Dermis blood vessel endothelial cell (primary cell): ENCODE measurements around the gene ACTG1. TPM values are rescaled to one million over a fixed set of nuclear protein-coding genes. Genes with fewer than 3 reads are reported as not detected.
A peak's percentile ranks its signal among the peaks of the same experiment; 100 is the strongest.

ENCODE experiments used
- DNase-seq: peaks from one replicate; pipeline ENCODE4 v3.0.0; 2010
- total RNA-seq: library from RNA; depleted of rRNA; stranded (reverse); fragments of >200 nt; gene quantifications from 2 replicates; pipeline ENCODE4 v1.2.3, GENCODE V29; 2014

The ACTG1 gene
- total RNA-seq, result 6,291 and 7,288 TPM in 2 replicates

DNA sequence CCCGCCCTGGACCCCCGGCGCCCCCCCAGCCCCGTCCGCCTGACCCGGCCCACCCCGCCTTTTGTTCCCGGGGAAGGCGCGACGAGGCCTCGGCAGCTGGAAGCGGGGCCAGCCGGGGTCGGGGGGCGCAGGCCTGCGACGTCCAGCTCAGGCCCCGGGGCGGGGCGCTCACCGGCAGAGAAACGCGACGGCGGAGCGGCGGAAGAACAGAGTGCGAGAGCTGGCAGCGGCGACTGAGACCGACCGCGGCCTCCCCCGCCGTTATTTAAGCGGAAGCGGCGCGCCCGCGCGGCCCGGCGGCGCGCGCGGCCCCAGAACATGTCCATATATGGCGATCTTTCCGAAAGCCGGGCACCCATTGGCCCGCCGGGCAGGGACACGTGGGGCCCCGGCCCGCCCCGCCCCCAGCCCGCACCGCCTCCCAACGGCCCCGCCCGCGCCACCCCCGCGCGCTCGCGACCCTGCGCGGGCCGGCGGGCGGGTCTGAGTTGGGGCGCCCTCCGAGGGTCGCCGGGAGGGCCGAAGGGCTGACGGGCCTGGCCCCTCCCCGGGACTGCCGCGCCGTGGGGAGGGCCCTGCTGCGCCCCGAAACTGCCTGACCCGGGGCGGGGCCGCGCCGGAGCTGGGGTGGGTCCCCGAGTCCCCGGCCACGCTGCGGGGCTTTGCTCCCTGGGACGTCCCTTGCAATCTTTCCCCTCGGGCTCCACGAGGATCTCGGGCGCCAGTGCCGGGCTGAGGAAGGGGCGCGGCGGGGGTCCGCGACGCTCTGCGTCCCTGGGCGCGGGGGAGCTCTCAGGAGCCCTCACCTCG is at the start of gene ACTG1:
Gene ACTG1, minus strand, starts transcription at position 238 of the 810 bp plus-strand sequence. CDS start 445 bp downstream, outside the sequence.
- DNase-seq, result peak; percentile 93

- DNase-seq, result no peak
Observed at GRCh38 chr17:81561494-81561885, 48.9 kb upstream of the ACTG1 start.

DNA sequence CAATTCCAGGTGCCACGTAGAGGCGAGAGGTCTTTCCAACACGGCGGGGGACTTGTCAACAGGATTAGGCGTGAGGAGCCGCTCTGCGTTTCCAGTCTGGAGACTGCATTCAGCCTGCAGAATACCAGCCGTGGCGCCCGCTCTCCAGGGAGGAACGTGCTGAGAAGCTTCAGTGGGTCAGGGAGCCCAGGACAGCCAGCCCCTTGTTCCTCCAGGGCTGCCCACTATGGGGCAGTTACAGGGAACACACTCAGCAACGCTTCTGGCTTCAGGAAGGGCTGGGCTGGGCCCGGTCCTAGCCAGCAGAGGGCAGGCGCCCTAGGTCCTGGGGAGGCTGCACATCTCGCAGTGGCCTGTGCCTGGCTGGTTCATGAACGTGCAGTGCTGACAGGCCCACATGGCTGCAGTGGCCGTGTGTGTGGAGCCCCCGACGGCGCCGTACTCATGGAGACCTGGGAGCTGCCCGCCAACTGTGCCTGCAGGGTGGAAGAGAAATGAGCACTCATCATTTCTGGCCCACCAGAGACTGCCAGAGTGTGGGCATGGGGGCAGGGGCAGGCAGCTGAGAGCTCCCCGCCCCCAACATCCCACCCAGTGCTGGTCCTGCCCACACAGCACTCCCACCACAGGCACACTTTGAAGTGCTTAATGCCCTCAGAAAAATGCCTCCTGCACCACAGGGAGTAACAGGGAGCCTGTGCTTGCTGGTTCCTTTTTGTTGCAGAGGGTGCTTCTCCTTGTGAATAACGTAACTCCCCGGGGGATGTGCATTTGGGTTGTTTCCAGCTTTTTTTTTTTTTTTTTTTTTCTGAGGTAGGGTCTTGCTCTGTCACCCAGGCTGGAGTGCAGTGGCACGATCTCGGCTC is 46.6 kb upstream of the ACTG1 start:
- peak; percentile 70 for DNase-seq

DNA sequence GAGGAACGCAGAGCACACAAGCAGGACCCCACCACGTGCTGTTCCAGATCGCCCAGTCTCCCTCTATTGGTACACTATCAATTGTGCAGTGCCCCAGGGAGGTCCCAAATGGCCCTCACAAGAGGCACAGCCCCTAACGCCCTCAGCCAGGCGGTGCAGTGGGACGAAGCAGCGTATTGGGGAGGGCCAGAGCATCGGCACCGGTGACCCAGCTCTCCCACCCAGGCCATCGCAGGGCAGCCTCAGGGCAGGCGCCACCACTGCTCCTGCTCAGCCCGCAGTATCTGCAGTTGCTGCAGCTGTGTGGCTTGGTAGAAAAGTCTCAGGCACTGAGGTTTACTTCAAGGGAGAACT is 45.5 kb upstream of the ACTG1 start:
- DNase-seq, result no peak

DNA sequence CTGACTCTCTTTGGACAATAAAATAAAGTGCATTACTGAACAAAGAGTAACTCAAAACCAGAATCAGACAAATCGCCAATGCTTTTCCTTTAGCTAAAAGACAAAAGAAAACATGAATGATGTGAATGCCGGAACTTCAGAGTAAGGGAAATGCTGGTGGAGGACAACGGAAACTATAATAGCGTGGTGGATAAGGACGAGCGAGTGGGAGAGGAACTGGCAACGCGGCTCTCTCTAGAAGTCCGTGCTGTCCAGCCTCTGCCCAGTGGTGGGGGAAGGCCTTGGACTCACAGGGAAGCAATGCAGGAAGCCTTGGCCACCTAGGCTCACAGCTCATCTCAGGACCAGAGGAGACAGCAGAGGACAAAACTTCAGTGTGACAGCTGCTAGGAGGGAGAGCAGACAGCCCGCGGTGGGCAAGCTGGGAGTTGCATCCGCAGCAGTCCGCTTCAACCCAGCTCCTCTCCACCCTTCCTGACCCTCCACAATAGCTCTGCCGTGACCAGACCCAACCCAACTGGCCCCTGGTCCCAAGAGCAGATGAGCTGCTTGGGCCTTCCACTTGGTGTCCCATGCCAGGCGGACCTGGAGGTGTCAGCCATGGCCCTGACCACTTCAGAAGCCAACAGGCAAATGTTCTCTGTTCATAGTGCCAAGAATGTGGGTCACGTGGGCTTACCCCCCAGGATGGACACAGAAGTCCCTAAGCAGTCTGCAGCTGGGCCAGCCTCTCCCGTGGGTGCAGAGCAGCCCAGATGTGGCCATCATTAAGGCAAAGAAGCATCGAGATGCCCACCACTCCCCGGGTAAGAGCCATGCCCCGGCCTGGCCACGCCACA is 44.9 kb upstream of the ACTG1 start:
- peak; percentile 58 for DNase-seq

DNA sequence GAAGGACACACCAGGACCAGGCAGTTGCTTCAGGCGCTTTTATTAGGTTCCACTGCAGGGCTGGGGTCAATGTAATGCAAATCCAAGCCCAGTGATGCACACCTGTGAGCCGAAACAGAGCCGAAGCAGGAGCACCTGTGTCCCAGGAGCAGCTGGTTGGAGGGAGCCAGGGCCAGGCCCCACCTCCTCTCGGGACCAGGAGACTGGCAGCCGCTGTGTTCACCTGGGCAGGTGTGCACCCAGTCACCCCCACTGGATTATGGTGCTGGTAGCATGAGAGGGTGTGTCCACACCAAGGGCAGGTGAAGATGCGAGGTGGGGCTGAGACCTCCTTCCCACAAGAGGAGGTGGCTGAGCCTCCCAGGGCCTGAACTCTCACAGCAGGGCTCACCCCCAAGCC is 44.3 kb upstream of the ACTG1 start:
- DNase-seq, result no peak

- no peak for DNase-seq
Observed at GRCh38 chr17:81556175-81556691, 43.6 kb upstream of the ACTG1 start.

- peak; percentile 94 for DNase-seq
Observed at GRCh38 chr17:81553616-81554181, 41.1 kb upstream of the ACTG1 start.

DNA sequence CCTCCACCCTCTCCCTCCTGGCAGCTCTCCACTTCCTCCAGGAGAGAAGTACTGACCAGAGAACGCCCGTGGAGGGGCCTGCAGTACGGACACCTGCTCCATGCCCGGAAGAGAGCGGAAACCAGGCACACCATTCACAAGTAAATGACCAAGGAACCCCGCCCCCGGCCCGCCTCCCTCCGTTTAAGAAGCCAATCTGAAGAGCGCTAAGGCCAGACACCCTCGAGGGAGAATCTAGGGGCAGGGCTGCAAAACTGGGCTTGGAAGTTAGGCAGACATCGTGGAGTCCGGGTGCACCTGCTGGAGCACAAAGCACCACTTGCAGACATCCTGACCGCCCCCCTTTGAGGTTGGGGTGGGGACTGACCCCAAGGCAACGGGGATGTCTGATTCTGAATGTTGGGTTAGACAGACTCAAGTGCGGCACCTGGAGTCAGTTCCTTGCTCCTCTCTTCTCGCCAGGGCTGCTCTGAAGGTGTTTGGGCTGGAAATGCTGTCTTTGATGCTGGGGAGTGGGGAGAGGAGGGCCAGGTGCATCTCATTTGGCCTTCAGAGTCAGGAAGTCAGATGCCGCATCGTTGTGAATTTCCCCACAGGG is 40.5 kb upstream of the ACTG1 start:
- peak; percentile 83 for DNase-seq

GRCh38 chr17:81552244-81553017 is 39.8 kb upstream of the ACTG1 start, which contains the start of gene FAAP100:
FAAP100 (minus strand) TSS chr17:81552353; CDS start chr17:81552330, 23 bp downstream.
- DNase-seq, result peak; percentile 87

DNA sequence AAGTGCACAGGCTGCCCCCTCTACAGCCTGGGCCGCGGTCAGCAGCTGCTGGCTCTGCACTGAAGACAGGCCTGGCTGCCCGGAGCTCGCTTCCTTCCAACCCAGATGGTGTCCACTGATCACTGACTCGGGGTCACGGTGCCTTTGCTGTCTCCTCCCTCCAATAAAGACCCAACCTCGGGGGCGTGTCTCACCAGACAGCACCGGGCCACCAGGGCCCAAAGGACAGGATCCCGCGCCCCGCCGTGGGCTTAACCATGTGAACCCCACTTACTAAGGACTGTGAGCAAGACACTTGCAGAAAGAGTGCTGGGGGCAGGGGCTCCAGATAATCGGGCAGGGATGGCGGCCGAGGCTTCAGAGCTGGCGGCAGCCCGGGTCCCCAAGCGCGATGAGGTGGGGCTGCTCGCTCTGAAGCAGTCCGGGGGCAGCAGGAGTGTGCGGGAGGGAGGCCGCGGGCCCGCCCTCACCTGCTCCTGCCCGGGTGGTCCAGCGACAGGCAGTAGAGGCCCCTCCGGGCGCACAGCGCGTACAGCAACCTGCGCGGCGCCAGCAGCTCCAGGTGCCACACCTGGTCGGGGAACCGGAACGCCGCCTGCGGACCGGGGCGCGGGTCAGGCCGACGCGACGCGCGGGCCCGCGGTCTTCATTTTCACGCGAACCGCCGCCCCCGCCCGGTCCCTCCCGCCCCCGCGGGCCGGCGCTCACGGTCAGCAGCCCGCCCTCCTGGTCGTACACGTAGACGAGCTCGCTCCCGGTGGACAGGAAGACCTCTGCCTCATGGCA is 39.1 kb upstream of the ACTG1 start:
- DNase-seq, result peak; percentile 75

DNA sequence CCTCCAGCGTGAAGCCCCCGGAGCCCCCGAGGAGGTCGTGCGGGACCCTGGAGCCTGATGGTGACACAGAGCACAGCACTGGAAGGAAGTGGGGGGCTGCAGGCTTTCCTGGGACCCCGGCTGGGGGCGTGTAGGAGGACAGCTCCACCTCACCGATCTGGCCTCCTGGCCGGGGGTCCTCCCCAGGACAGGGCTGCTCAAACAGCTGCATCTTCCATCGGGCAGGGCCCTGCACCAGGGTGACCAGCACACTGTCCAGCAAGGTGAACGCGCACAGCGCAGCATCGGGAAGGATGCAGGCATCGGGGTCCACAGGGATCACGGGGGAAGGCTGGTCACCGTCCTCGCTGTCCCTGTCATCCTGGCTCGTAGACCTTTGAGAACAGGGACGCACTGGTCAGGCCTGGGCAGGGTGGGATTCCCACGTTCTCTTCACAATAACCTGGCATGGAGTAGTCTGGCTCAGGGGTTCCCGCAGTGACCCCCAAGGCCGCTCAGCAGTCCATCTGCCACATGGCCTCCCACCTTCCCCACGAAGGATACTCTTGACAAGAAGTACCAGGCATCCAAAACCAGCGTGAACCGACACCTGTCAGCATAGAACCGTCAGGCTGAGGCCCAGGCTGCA is 38.3 kb upstream of the ACTG1 start:
- no peak for DNase-seq

DNA sequence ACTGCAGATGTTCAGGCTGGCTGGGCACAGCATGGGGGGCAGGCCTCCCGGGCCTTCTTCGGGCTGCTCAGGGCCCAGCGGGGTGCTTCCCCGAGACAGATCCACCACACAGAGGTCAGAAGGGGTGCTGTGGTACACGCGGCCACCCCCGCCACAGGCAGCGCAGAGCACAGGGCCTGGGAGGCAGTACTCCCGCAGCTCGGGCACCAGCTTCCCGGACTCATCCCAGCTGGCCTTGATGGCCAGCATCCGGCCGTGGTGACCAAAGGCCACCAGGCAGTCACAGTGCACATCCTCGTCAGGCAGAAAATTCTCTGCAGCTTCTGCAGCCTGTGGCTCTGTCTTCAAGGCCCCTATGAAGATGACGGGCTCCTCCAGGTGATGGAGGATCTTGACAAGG is 37.7 kb upstream of the ACTG1 start:
- no peak for DNase-seq

GRCh38 chr17:81549826-81550225 is 37.2 kb upstream of the ACTG1 start:
- no peak for DNase-seq

DNA sequence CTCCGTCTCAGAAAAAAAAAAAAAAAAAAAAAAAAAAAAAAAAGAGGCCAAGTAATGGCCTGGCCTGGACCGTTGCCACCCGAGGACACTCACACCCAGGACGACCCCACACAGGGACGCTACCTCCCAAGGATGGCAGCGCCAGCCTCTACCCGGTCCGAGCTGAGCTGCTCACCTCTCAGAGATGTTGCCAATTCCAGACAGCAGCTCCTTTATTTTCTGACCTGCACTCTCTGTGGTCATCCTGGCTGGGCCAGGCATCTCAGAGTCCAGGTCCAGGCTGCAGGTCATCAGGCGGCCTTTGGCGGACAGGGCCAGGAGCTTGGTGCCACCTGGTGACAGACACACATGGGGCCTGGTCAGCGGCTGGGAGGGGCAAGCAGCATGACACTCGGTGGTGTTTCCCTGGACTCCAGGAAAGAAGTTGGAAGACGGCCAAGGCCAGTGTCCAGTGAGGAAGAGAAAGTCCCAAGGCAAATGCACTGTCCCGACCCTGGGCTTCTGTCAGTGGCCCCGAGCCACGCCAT is 36.5 kb upstream of the ACTG1 start:
- DNase-seq, result peak; percentile 32

- DNase-seq, result no peak
Observed at GRCh38 chr17:81547614-81547982, 35.0 kb upstream of the ACTG1 start.

- DNase-seq, result no peak
Observed at GRCh38 chr17:81546906-81547613, 34.5 kb upstream of the ACTG1 start.

GRCh38 chr17:81545160-81545949 is 32.8 kb upstream of the ACTG1 start:
- DNase-seq, result no peak
